ENCODE results near the gene TENM3.

TENM3 gene

GRCh38 chr4:182756161-182756690, 513.0 kb downstream of the TENM3 start:
- no peak for DNase-seq

GRCh38 chr4:182758273-182758672, 515.1 kb downstream of the TENM3 start:
- no peak for DNase-seq

- no peak for DNase-seq
Measured at GRCh38 chr4:182760551-182761043, 517.4 kb downstream of the TENM3 start.

DNA sequence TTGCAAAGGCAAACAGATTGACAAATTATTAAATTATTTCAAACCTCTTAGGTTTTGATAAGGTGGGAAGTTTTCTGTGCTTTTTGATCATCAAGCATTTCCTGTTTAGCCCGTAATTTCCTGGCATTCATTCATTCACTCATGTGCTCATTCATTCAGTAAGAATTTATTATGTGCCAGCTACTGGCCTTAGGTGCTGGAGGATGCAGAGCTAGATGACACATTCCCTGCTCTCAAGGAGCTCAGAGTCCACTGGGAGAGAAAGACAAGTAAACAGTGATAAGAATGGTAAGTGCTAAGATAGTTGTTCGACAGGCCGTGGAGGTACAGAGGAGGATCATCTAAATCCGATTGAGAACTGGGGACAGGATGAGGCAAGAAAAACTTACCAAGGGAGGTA, 520.9 kb downstream of the TENM3 start:
- no peak for DNase-seq

DNA sequence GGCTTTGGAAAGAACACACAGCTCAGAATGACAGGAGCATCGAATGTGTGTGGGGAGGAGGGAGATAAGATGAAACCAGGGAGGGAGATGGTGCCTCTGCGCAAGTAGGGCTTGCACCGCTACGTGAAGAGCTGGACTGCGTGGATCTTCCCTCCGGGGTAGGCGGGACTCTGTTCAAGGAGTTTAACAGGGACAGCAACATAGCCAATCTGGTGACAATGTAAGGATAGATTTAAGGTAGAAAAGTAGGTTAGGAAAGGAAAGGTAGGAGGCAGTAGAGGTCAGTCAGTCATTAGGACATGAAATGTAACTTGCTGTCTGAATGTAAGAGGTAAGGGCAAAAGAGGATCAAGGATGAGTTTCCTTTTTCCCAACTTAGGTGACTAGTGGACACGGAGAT, 521.4 kb downstream of the TENM3 start:
- DNase-seq: no peak

DNA sequence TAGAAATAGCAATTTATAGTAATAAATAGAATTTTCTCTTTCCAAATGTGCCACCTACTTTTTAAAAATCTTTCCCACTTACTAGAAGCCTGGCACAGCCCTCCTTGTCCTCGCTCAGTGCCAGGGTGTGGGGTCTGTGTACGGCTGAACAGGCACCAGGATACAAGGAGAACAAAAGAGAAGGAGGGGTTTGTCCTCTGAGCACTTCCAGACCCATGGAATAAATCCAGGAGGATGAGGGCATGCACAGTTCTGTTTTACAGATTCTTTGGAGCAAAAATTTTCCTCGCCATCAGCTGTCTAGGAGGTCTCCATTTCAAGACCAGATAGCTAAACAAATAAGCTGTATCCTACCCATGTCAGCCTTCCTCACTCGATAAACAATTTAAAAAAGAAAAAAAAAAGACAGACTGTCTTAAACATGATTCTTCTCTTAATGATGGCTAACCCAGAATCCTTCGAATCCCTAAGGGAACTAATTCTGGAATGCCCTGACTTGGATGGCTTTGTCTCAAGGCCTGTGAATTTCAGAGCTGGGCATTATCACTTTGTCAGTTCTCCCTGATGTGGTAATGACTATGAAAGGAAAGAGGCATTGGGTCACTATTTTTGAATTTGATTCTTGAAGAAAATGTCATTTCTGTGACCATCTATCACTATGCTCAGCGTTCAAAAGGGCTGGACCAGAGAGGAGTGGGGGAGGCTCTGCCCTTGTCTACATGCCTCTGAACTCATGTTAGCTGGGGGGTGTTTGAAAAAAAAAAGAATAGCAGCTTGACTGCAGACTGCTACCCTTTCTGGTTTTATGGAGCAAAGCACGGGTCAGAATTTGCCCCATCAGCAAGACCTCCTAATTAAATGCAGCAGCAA, 523.0 kb downstream of the TENM3 start:
- no peak for DNase-seq

GRCh38 chr4:182766857-182767250, 523.7 kb downstream of the TENM3 start:
- no peak for DNase-seq

GRCh38 chr4:182768838-182769237, 525.6 kb downstream of the TENM3 start:
- DNase-seq: no peak

GRCh38 chr4:182770259-182770995, 527.2 kb downstream of the TENM3 start:
- no peak for DNase-seq

- no peak for DNase-seq
Measured at GRCh38 chr4:182770996-182771514, 527.9 kb downstream of the TENM3 start.

DNA sequence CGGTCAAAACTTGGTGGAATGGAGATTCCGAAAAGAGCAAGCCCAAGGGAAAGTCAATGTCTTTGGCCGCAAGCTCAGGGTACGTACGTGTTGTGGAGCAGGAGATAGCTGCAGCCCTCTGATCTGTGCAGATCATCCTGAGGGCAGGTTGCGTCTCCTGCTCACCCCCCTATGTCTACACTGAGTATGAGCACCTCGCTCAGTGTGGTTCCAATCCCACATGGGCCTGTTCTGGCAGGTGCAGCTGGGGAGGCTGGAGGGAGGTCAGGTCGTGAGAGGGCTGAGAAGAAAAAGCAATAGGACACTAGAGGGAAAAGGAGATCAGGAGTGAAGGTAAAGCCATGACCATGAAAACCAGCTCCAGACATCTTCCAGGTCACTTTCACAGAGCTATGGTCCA, 531.9 kb downstream of the TENM3 start:
- no peak for DNase-seq

GRCh38 chr4:182776376-182777105, 533.3 kb downstream of the TENM3 start:
- no peak for DNase-seq

- no peak for DNase-seq
Measured at GRCh38 chr4:182778222-182778982, 535.2 kb downstream of the TENM3 start.

GRCh38 chr4:182786991-182787390, 543.8 kb downstream of the TENM3 start:
- DNase-seq: no peak

DNA sequence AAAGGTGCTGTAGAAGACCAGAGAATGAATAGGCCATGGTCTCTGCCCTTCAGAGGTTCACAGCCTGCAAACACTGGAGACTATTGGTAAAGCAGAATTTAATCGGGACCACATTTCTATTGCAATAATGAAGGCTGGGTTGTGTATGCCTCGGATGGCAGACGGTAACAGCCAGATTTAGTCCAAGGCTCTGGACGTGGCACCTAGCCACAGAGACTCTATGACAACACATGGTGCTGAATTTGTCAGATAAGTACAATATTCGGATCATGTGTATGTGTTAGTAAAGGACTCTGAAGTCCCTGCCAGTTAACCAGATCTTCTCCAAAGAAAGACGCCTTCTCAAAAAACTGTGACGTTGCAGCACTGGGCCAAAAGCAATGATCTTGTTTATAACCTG, 545.0 kb downstream of the TENM3 start:
- DNase-seq: no peak

- DNase-seq: no peak
Measured at GRCh38 chr4:182789529-182789928, 546.3 kb downstream of the TENM3 start.

DNA sequence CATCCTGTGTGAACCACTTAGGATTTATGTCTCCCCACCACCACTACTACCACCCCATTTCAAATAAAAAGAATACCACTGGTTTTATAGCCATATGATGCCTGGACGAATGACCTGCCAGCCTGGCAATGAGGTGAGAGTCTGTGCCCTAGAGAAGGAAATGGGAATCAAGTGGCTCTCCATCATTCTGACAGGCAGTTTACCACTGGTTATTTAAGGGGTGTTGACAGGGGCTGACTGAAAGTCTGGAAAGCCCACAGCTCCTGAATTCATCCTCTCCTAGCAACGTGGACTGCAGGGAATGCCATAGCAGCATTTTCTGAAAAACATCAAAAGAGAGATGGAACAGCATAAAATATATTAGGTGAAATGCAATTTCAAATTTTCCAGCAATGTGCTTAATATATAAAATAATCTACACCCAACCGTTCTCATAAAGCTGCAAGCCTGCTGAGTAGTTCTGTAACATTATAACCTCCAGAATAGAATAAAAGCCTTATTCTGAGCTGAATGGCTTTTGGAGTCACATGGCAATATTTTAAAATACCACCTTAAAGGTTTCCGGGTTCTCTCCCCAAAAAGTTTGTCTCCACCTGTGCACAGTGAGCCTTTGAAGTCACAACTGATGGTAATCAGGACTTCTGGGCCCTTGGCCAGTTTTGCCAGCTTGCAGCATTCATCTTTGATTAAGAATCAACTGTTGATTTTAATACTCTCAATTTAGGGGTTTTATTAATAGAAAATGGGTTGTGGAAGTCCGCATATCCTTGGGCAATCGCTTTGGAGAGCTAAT, 552.4 kb downstream of the TENM3 start:
- DNase-seq: no peak

GRCh38 chr4:182799515-182800215, 556.5 kb downstream of the TENM3 start:
- DNase-seq: no peak

DNA sequence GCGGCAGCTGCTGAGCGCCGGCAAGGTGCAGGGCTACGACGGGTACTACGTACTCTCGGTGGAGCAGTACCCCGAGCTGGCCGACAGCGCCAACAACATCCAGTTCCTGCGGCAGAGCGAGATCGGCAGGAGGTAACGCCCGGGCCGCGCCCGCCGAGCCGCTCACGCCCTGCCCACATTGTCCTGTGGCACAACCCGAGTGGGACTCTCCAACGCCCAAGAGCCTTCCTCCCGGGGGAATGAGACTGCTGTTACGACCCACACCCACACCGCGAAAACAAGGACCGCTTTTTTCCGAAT, 557.0 kb downstream of the TENM3 start:
- DNase-seq: no peak

DNA sequence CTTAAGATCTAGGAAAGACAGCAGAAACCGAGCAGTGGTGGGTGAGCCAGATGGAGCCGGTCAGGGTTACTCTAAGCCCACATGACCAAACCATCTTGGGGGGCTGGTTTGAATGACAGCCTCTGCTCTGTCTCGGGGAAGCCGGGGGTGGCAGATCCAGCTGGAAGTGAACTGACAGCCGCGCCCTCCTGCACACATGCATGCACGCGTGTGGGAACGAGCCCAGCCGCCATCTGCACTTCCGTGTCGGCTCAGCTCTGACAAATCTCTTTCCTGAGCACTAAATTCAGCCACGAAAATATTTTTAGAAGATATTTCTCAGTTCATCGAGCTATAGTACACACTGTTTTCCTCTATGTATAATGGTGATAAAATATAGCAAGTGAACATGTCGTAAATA, 558.4 kb downstream of the TENM3 start:
- DNase-seq: no peak

- no peak for DNase-seq
Measured at GRCh38 chr4:182802621-182803020, 559.4 kb downstream of the TENM3 start.

Measured in activated CD4-positive, alpha-beta T cell treated with anti-CD3 and anti-CD28 coated beads, Interleukin-2, amount 50 U/mL, for 16 hours (primary cell).